Rectal smooth muscle tissue (tissue), 1 donor: ENCODE results near the gene SLC4A11.

ENCODE experiments used
- H3K27ac ChIP-seq: one replicate; pipeline ENCODE4 v1.7.0; 2013; ENCODE audit warnings: low read depth, low read length, inconsistent platforms
- H3K27me3 ChIP-seq: one replicate; pipeline ENCODE4 v1.7.0; 2013; ENCODE audit warnings: low read length; ENCODE audit not compliant: control insufficient read depth, insufficient read depth
- H3K36me3 ChIP-seq: one replicate; pipeline ENCODE4 v1.7.0; 2013; ENCODE audit warnings: low read length; ENCODE audit not compliant: control insufficient read depth, insufficient read depth
- H3K4me1 ChIP-seq: one replicate; pipeline ENCODE4 v1.7.0; 2013; ENCODE audit warnings: low read length; ENCODE audit not compliant: control insufficient read depth, insufficient read depth
- H3K4me3 ChIP-seq: one replicate; pipeline ENCODE4 v1.7.0; 2013; ENCODE audit warnings: low read length
- H3K9ac ChIP-seq: one replicate; pipeline ENCODE4 v1.7.0; 2013; ENCODE audit warnings: low read length

SLC4A11 gene

GRCh38 chr20:3242172-3242692, 3.2 kb upstream of the SLC4A11 start:
- H3K27ac ChIP-seq = no peak overlapping the region
- no peak overlapping the region for H3K9ac ChIP-seq
- H3K4me1 ChIP-seq = no peaks in the 10 kb centered on the region
- no peaks in the 10 kb centered on the region for H3K36me3 ChIP-seq
- no peak overlapping the region for H3K4me3 ChIP-seq
- peaks cover 23% of the 10 kb centered on the region for H3K27me3 ChIP-seq

GRCh38 chr20:3240776-3241363, 1.9 kb upstream of the SLC4A11 start:
- no peaks in the 10 kb centered on the region for H3K4me1 ChIP-seq
- H3K27me3 ChIP-seq = peaks cover 30% of the 10 kb centered on the region
- no peak overlapping the region for H3K4me3 ChIP-seq
- H3K27ac ChIP-seq = no peak overlapping the region
- H3K9ac ChIP-seq = no peak overlapping the region
- H3K36me3 ChIP-seq = no peaks in the 10 kb centered on the region

DNA sequence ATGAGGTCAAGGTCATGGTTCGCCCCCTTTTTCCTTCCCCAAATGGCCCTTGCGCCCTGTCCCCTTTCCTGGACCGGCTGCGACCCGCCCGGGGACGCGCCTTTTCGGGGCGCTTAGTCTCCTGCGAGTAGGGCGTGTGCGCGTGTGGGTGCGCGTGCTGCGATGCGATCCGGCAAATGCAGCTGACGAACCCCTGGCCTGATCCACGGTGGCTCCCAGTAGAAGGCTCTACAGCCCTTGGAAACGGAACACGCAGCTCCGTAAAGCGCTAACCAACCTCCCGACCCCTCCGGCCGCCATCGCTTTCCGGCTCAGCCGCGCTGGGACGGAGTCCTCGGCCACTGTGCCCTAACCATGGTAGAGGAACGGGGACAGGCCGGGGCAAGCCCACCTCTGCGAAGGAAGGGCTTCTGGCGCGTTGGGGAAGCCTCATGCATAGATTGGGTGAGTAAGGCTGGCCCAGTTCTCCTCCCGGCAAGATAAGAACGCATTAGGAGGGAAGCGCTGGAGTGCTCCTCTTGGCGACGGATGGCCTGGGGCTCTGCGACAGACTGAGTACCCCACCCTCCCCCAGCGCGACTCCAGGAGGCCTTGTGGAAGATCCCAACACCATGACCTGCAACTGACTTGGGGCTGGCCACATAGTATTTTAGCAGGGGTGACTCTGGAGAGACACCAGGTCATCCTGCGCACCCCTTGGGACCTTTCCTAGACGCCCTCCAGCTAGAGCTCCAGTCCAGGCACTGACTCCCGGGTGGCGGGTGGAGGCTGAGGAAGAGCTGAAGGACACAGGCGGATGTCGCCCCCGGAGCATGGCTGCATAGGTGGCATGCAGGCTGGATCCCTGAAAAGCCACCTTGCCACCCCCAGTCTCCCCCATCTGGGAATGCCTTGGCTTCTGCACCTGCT, 1.1 kb upstream of the SLC4A11 start:
- H3K27ac ChIP-seq = no peak overlapping the region
- H3K4me3 ChIP-seq = peak overlapping the region; percentile 59
- peaks cover 36% of the 10 kb centered on the region for H3K27me3 ChIP-seq
- no peaks in the 10 kb centered on the region for H3K4me1 ChIP-seq
- H3K9ac ChIP-seq = no peak overlapping the region
- H3K36me3 ChIP-seq = no peaks in the 10 kb centered on the region

GRCh38 chr20:3238616-3239025, 369 bp downstream of the SLC4A11 start:
- Histone ChIP-seq H3K4me1 (no peaks in the 10 kb centered on the region), H3K36me3 (no peaks in the 10 kb centered on the region), H3K4me3 (peak overlapping the region; percentile 59), H3K27me3 (peaks cover 42% of the 10 kb centered on the region), H3K27ac (no peak overlapping the region), H3K9ac (no peak overlapping the region)

DNA sequence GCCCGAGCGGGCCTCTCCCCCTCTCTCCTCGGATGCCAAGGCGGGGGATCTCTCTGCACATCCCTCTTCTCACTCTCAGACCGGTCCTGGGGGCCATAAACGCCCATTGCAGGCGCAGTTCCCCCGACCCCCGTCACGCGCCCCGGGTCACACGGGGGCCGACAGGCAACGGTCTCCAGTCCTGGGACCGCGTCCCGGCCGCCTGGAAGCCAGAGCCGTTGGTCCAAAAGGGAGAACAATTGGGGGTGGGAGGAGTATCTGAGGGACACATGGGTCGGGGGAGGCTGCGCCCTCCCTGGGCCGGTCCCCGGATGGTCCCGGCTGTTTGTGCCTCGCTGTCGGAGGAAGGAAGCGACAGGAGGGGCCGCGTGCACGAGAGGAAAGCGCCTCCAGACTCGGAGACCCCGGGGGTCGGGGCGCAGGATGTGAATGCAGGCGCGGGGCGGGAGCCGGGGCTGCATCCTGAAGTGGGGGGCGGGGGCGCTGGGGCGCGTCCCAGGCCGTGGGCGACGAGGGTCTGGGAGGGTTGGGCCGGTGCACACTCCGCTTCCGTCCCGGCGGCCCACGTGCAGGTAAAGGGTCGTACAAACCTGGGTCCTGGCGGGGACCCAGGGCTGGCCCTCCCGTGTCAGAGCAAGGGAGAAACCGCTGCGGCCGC, 903 bp downstream of the SLC4A11 start:
- Histone ChIP-seq H3K4me1 (no peaks in the 10 kb centered on the region), H3K27ac (no peak overlapping the region), H3K9ac (no peak overlapping the region), H3K4me3 (peak overlapping the region; percentile 59), H3K36me3 (no peaks in the 10 kb centered on the region), H3K27me3 (peaks cover 42% of the 10 kb centered on the region)

- Histone ChIP-seq H3K36me3 (no peaks in the 10 kb centered on the region), H3K4me3 (no peak overlapping the region), H3K4me1 (no peaks in the 10 kb centered on the region)
These were observed 1.7 kb downstream of the SLC4A11 start for GRCh38 chr20:3237011-3237957.

DNA sequence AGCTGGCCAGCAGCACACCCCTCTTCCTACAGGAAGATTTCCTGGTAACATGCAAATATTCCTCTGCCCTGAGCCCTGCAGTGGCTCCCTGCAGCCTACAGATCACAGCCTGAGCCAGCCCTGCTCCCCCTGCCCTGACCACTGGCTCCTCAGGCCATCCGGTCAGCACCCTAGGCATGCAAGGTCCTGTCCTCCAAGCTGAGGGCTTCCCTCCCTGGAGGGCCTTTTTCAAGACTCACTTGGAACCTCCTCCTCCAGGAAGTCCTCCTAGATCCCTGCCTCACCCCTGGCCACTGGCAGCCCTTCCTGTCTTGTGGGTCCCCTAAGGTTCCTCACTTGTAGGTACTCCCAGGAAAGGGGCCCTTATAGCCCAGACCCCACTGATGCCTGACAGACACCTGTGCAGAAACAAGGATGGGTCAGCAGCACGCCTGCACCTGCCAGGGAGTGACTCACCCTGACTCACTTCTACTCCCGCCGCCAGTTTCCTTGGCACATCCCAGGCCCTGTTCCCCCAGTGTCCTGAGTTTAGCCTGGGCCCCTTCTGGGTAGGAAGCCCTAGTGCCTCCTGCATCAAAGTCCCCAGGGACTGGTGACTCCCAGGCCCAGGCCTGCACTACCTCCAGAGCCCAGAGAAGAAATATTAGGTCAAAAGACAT, 3.2 kb downstream of the SLC4A11 start:
- H3K27me3 ChIP-seq = peaks cover 40% of the 10 kb centered on the region
- no peak overlapping the region for H3K9ac ChIP-seq
- H3K27ac ChIP-seq = no peak overlapping the region
- H3K4me1 ChIP-seq = no peaks in the 10 kb centered on the region
- H3K36me3 ChIP-seq = no peaks in the 10 kb centered on the region
- no peak overlapping the region for H3K4me3 ChIP-seq

More at GRCh38 chr20:3237011-3237957, 1.7 kb downstream of the SLC4A11 start:
- Histone ChIP-seq H3K27me3 (peaks cover 42% of the 10 kb centered on the region), H3K9ac (no peak overlapping the region), H3K27ac (no peak overlapping the region)

GRCh38 chr20:3233991-3234498, 4.9 kb downstream of the SLC4A11 start:
- Histone ChIP-seq H3K36me3 (no peaks in the 10 kb centered on the region), H3K27me3 (peaks cover 28% of the 10 kb centered on the region), H3K27ac (no peak overlapping the region), H3K4me1 (no peaks in the 10 kb centered on the region), H3K9ac (no peak overlapping the region), H3K4me3 (no peak overlapping the region)

DNA sequence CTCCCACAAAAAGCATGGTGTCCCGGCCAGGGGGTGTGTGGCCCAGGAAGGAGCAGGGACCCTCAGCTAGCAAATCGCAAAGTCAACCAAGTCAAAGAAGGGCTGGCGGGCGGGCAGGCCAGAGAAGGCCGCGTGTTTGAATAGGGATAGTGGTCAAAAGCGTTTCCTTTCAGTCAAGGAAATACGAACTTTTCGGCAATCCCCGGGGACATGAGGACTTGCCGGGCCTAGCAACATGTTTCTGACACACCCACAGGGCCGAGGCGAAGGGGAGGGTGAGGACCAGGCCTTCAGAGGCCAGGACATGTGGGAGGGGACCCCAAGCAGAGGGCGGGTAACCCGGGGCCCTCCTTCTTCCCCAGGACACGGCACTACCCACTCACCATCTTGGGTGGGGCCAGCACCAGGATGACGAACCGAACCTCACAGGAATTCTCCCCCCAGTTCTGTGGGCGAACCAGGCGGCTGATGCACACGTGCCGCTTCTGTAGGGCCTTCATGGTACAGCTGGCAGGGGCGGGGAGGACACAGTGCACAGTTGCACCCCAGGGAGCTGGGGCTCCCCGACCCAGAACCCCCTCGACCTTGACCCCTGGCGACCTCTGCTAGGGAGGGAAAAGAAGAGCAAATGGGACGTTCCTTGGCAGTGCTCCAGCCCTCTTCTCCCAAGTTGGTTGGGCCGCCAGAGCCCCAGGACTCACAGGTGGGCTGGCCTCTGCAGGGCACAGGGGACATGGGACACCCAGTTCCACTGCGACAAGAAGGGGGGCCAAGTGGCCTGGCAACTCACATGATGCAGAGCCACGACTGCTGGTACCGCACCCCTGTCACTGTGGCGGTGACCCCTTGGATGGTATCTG, 5.6 kb downstream of the SLC4A11 start:
- Histone ChIP-seq H3K4me1 (no peaks in the 10 kb centered on the region), H3K27me3 (peaks cover 28% of the 10 kb centered on the region), H3K36me3 (no peaks in the 10 kb centered on the region), H3K4me3 (no peak overlapping the region), H3K9ac (no peak overlapping the region), H3K27ac (no peak overlapping the region)

GRCh38 chr20:3231889-3232588, 7.0 kb downstream of the SLC4A11 start:
- Histone ChIP-seq H3K4me3 (no peak overlapping the region), H3K9ac (no peak overlapping the region), H3K27me3 (peaks cover 19% of the 10 kb centered on the region), H3K4me1 (no peaks in the 10 kb centered on the region), H3K36me3 (no peaks in the 10 kb centered on the region), H3K27ac (no peak overlapping the region)
